GM12891 (cell line): ENCODE data around the gene QRICH2.
"Not testable (repeated sequence)": the region's sequence is repeated elsewhere in the genome, so short reads cannot be mapped to it uniquely, and the experiment has no call there.

Experiments
- POLR2A ChIP-seq: IDR thresholded peaks from 2 replicates; pipeline ENCODE4 v1.6.1; 2011; ENCODE audit warnings: low read depth, low read length, control low read depth
- POLR2AphosphoS5 ChIP-seq: IDR thresholded peaks from 2 replicates; pipeline ENCODE4 v1.6.1; 2011; ENCODE audit warnings: low read depth, low read length, control low read depth
- TAF1 ChIP-seq: IDR thresholded peaks from 2 replicates; pipeline ENCODE4 v1.6.1; 2011; ENCODE audit warnings: low read depth, low read length, control low read depth

DNA sequence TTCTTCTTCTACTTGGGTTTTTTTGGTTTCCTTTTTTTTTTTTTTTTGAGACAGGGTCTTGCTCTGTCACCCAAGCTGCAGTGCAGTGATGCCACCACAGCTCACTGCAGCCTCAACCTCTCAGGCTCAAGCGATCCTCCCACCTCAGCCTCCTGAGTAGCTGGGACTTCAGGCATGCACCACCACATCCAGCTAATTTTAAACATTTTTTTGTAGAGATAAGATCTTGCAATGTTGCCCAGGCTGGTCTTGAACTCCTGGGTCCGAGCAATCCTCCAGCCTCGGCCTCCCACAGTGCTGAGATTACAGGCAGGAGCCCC, 3.0 kb downstream of the QRICH2 start:
- TF ChIP-seq TAF1, POLR2AphosphoS5, POLR2A: not testable (repeated sequence)
